Astrocyte (in vitro differentiated cells and primary cell): ENCODE measurements around the gene GIGYF2.

Source experiments
- EZH2 ChIP-seq: IDR thresholded peaks from 2 replicates; pipeline ENCODE4 v1.6.1; 2012; ENCODE audit warnings: mild to moderate bottlenecking, low read length, inconsistent platforms; ENCODE audit not compliant: insufficient read depth
- TF ChIP-seq, protein P1 (sequence below): IDR thresholded peaks from 2 replicates; pipeline ENCODE4 v1.5.1; 2011; ENCODE audit warnings: low read depth, mild to moderate bottlenecking, inconsistent platforms, low read length, moderate library complexity; ENCODE audit not compliant: insufficient read depth

DNA sequence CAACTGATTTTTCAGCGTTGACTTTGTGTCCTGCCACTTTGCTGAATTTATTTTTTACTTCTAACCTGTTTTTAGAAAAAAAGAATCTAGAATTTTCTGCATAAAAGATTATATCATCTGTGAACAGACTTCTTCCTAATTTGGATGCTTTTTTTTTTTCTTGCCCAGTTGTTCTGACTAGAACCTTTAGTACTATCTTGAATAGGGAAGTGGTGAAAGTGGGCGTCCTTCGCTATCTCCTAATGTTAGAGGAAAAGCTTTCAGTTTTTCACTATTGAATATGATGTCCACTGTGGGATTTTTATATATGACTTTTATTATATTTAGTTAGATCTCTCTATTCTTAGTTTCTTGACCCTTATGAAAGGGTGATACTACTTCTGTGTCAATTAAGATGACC is 105.0 kb downstream of the GIGYF2 start:
- TF ChIP-seq, protein P1, sequence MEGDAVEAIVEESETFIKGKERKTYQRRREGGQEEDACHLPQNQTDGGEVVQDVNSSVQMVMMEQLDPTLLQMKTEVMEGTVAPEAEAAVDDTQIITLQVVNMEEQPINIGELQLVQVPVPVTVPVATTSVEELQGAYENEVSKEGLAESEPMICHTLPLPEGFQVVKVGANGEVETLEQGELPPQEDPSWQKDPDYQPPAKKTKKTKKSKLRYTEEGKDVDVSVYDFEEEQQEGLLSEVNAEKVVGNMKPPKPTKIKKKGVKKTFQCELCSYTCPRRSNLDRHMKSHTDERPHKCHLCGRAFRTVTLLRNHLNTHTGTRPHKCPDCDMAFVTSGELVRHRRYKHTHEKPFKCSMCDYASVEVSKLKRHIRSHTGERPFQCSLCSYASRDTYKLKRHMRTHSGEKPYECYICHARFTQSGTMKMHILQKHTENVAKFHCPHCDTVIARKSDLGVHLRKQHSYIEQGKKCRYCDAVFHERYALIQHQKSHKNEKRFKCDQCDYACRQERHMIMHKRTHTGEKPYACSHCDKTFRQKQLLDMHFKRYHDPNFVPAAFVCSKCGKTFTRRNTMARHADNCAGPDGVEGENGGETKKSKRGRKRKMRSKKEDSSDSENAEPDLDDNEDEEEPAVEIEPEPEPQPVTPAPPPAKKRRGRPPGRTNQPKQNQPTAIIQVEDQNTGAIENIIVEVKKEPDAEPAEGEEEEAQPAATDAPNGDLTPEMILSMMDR = no peak
- no peak for TF ChIP-seq EZH2
